Activated T-helper 17 cell treated with anti-CD3 and anti-CD28 coated beads, Interleukin-2, amount 50 U/mL, for 72 hours (primary cell): ENCODE results near the gene OLFM2. TPM values are rescaled to one million over a fixed set of nuclear protein-coding genes. Genes with fewer than 3 reads are reported as not detected.
"Not testable (repeated sequence)": the region's sequence is repeated elsewhere in the genome, so short reads cannot be mapped to it uniquely, and the experiment has no call there.

Experiments used
- ATAC-seq: fragments of 150-1000 bp; cut with Tn5 transposase; replicated peaks from 2 replicates; pipeline ENCODE4 v1.10.0; 2021; ENCODE audit warnings: mild to moderate bottlenecking, moderate library complexity
- H3K27ac Mint-ChIP-seq: one replicate; pipeline ENCODE4 v1.8.0; 2022; ENCODE audit warnings: mixed read lengths
- H3K27me3 Mint-ChIP-seq: one replicate; pipeline ENCODE4 v1.8.0; 2022; ENCODE audit warnings: mixed read lengths
- H3K36me3 Mint-ChIP-seq: one replicate; pipeline ENCODE4 v1.8.0; 2022; ENCODE audit warnings: low read depth, mild to moderate bottlenecking, mixed read lengths
- H3K4me1 Mint-ChIP-seq: one replicate; pipeline ENCODE4 v1.8.0; 2022; ENCODE audit warnings: mixed read lengths
- H3K4me3 Mint-ChIP-seq: one replicate; pipeline ENCODE4 v1.8.0; 2022; ENCODE audit warnings: mild to moderate bottlenecking, mixed read lengths
- H3K9me3 Mint-ChIP-seq: one replicate; pipeline ENCODE4 v1.8.0; 2022; ENCODE audit warnings: mixed read lengths
- total RNA-seq, 2 donors: library from RNA; stranded (reverse); gene quantifications; one replicate each; pipeline ENCODE4 v1.2.3, GENCODE V29; 2022

The OLFM2 gene
- total RNA-seq, 2 donors from 2014 or later, result 1.6 to 7.4 TPM

- Mint-ChIP-seq H3K4me3 (no peak overlapping the region), H3K27me3 (no peaks in the 10 kb centered on the region), H3K4me1 (peaks cover 10% of the 10 kb centered on the region), H3K27ac (no peak overlapping the region), H3K36me3 (peaks cover 27% of the 10 kb centered on the region), H3K9me3 (no peaks in the 10 kb centered on the region)
- ATAC-seq, result no peak
Observed at GRCh38 chr19:9850235-9850959, 85.9 kb downstream of the OLFM2 start.

GRCh38 chr19:9849791-9850190 is 86.5 kb downstream of the OLFM2 start:
- no peak for ATAC-seq
- no peak overlapping the region for H3K27ac Mint-ChIP-seq
- H3K4me3 Mint-ChIP-seq, result no peak overlapping the region
- H3K9me3 Mint-ChIP-seq, result no peaks in the 10 kb centered on the region
- H3K36me3 Mint-ChIP-seq, result peaks cover 33% of the 10 kb centered on the region
- peaks cover 10% of the 10 kb centered on the region for H3K4me1 Mint-ChIP-seq
- no peaks in the 10 kb centered on the region for H3K27me3 Mint-ChIP-seq

GRCh38 chr19:9848762-9849161 is 87.6 kb downstream of the OLFM2 start:
- Mint-ChIP-seq H3K27me3 (no peaks in the 10 kb centered on the region), H3K36me3 (peaks cover 39% of the 10 kb centered on the region), H3K4me1 (peaks cover 7% of the 10 kb centered on the region), H3K9me3 (no peaks in the 10 kb centered on the region), H3K4me3 (no peak overlapping the region), H3K27ac (no peak overlapping the region)
- no peak for ATAC-seq

- Mint-ChIP-seq H3K36me3 (peaks cover 43% of the 10 kb centered on the region), H3K27me3 (no peaks in the 10 kb centered on the region), H3K4me1 (peaks cover 4% of the 10 kb centered on the region), H3K9me3 (no peaks in the 10 kb centered on the region), H3K27ac (no peak overlapping the region), H3K4me3 (no peak overlapping the region)
- ATAC-seq, result peak; percentile 53
Observed at GRCh38 chr19:9848060-9848459, 88.3 kb downstream of the OLFM2 start.

- Mint-ChIP-seq H3K9me3 (no peaks in the 10 kb centered on the region), H3K27me3 (no peaks in the 10 kb centered on the region), H3K36me3 (peaks cover 48% of the 10 kb centered on the region), H3K27ac (peak overlapping the region; percentile 66), H3K4me3 (no peak overlapping the region), H3K4me1 (peaks cover 4% of the 10 kb centered on the region)
- ATAC-seq, result peak; percentile 80
Observed at GRCh38 chr19:9847087-9847671, 89.1 kb downstream of the OLFM2 start.

- H3K27me3 Mint-ChIP-seq, H3K9me3 Mint-ChIP-seq, H3K4me1 Mint-ChIP-seq, H3K4me3 Mint-ChIP-seq, ATAC-seq, H3K27ac Mint-ChIP-seq: not testable (repeated sequence)
- peaks cover 82% of the 10 kb centered on the region for H3K36me3 Mint-ChIP-seq
Observed at GRCh38 chr19:9843626-9844273, 92.6 kb downstream of the OLFM2 start.

GRCh38 chr19:9842834-9843625 is 93.3 kb downstream of the OLFM2 start:
- no peak for ATAC-seq
- peaks cover 10% of the 10 kb centered on the region for H3K4me1 Mint-ChIP-seq
- H3K27me3 Mint-ChIP-seq, result no peaks in the 10 kb centered on the region
- no peaks in the 10 kb centered on the region for H3K9me3 Mint-ChIP-seq
- H3K4me3 Mint-ChIP-seq, result no peak overlapping the region
- no peak overlapping the region for H3K27ac Mint-ChIP-seq
- peaks cover 77% of the 10 kb centered on the region for H3K36me3 Mint-ChIP-seq

- Mint-ChIP-seq H3K9me3 (no peaks in the 10 kb centered on the region), H3K36me3 (peaks cover 55% of the 10 kb centered on the region), H3K4me3 (no peak overlapping the region), H3K27ac (no peak overlapping the region), H3K27me3 (no peaks in the 10 kb centered on the region), H3K4me1 (peaks cover 13% of the 10 kb centered on the region)
- no peak for ATAC-seq
Observed at GRCh38 chr19:9839415-9839814, 96.9 kb downstream of the OLFM2 start.

GRCh38 chr19:9838324-9838723 is 98.0 kb downstream of the OLFM2 start:
- ATAC-seq, result no peak
- Mint-ChIP-seq H3K27ac (no peak overlapping the region), H3K9me3 (no peaks in the 10 kb centered on the region), H3K4me1 (peaks cover 13% of the 10 kb centered on the region), H3K36me3 (peaks cover 44% of the 10 kb centered on the region), H3K4me3 (no peak overlapping the region), H3K27me3 (no peaks in the 10 kb centered on the region)

- H3K9me3 Mint-ChIP-seq, result no peaks in the 10 kb centered on the region
- ATAC-seq, result no peak
Observed at GRCh38 chr19:9836021-9836420, 100.3 kb downstream of the OLFM2 start.

GRCh38 chr19:9835507-9835949 is 100.8 kb downstream of the OLFM2 start:
- H3K9me3 Mint-ChIP-seq, result no peaks in the 10 kb centered on the region
- peaks cover 20% of the 10 kb centered on the region for H3K36me3 Mint-ChIP-seq
- H3K27ac Mint-ChIP-seq, result peak overlapping the region; percentile 78
- ATAC-seq, result peak; percentile 6
- H3K4me3 Mint-ChIP-seq, result peak overlapping the region; percentile 90
- H3K27me3 Mint-ChIP-seq, result no peaks in the 10 kb centered on the region
- peaks cover 7% of the 10 kb centered on the region for H3K4me1 Mint-ChIP-seq

More at GRCh38 chr19:9836021-9836420, 100.3 kb downstream of the OLFM2 start:
- H3K27me3 Mint-ChIP-seq, result no peaks in the 10 kb centered on the region
- H3K36me3 Mint-ChIP-seq, result peaks cover 25% of the 10 kb centered on the region
- H3K27ac Mint-ChIP-seq, result peak overlapping the region; percentile 78
- H3K4me1 Mint-ChIP-seq, result peaks cover 7% of the 10 kb centered on the region
- peak overlapping the region; percentile 90 for H3K4me3 Mint-ChIP-seq

GRCh38 chr19:9834726-9835506 is 101.4 kb downstream of the OLFM2 start, which contains the start of gene PIN1:
PIN1 (plus strand) TSS chr19:9835318; CDS start chr19:9835345, 27 bp downstream.
- ATAC-seq, result peak; percentile 99
- Mint-ChIP-seq H3K4me1 (peaks cover 7% of the 10 kb centered on the region), H3K4me3 (peak within 1 kb of the TSS; percentile 90), H3K27ac (peak within 1 kb of the TSS; percentile 79), H3K36me3 (peaks cover 20% of the 10 kb centered on the region), H3K9me3 (no peaks in the 10 kb centered on the region), H3K27me3 (no peaks in the 10 kb centered on the region)

- no peaks in the 10 kb centered on the region for H3K9me3 Mint-ChIP-seq
- H3K4me1 Mint-ChIP-seq, result peaks cover 7% of the 10 kb centered on the region
- peak overlapping the region; percentile 90 for H3K4me3 Mint-ChIP-seq
- peak overlapping the region; percentile 79 for H3K27ac Mint-ChIP-seq
- no peaks in the 10 kb centered on the region for H3K27me3 Mint-ChIP-seq
- ATAC-seq, result no peak
- H3K36me3 Mint-ChIP-seq, result peaks cover 20% of the 10 kb centered on the region
Observed at GRCh38 chr19:9834307-9834725, 102.0 kb downstream of the OLFM2 start.
